Ascending aorta (tissue), 2 donors: Measurements from ENCODE around the gene ZNF423. TPM values are rescaled to one million over a fixed set of nuclear protein-coding genes. Genes with fewer than 3 reads are reported as not detected.
A peak's percentile ranks its signal among the peaks of the same experiment; 100 is the strongest.

Experiments
- DNase-seq, 2 donors: peaks; one replicate each; pipeline ENCODE4 v3.0.0-alpha.2; 2019; ENCODE audit warnings: low spot score in 2 of 2
- H3K27ac ChIP-seq, 2 donors: fragments of 200-600 bp; sonication (generic); one replicate each; pipeline ENCODE4 v1.5.1; 2016 to 2017; ENCODE audit warnings: mild to moderate bottlenecking in 1 of 2
- H3K27me3 ChIP-seq: fragments of 200-600 bp; sonication (generic); one replicate; pipeline ENCODE4 v1.5.1; 2017
- H3K36me3 ChIP-seq, 2 donors: fragments of 200-600 bp; sonication (generic); one replicate each; pipeline ENCODE4 v1.5.1; 2016
- H3K4me1 ChIP-seq, 2 donors: fragments of 200-600 bp; sonication (generic); one replicate each; pipeline ENCODE4 v1.5.1; 2016 to 2017; ENCODE audit warnings: mild to moderate bottlenecking in 1 of 2
- H3K4me3 ChIP-seq, 2 donors: fragments of 200-600 bp; sonication (generic); one replicate each; pipeline ENCODE4 v1.5.1; 2016 to 2017; ENCODE audit warnings: mild to moderate bottlenecking in 1 of 2
- H3K9me3 ChIP-seq, 2 donors: fragments of 200-600 bp; sonication (generic); one replicate each; pipeline ENCODE4 v1.5.1; 2016
- intact Hi-C: fragments of 100-400 bp; cut with DNase I; formaldehyde crosslinking; loops from one replicate; pipeline ENCODE4 v1.15.1; 2023
- total RNA-seq: library from RNA; depleted of rRNA; stranded (reverse); fragments of >200 nt; gene quantifications from one replicate; pipeline ENCODE4 v1.1.0, GENCODE V29; 2016
- TF ChIP-seq, protein P1 (sequence below), 3 experiments: fragments of 200-600 bp in 2 of 3; fragments of 450-650 bp in 1 of 3; sonication (generic) in 2 of 3; IDR thresholded peaks; one replicate each; pipeline ENCODE4 v1.5.1; 2016 to 2019; ENCODE audit warnings: antibody characterized with exemption in 3 of 3, mild to moderate bottlenecking in 1 of 3, moderate library complexity in 1 of 3

The ZNF423 gene
- total RNA-seq, 1 donor from 2014 or later, result 42.9 TPM

- Histone ChIP-seq H3K27me3 (no peaks in the 10 kb centered on the region), H3K27ac (no peak overlapping the region), H3K4me3 (no peak overlapping the region), H3K9me3 (no peaks in the 10 kb centered on the region), H3K36me3 (no peaks in the 10 kb centered on the region), H3K4me1 (peaks cover 7 to 24% of the 10 kb centered on the region in 2 donors)
- peak in 1 of 2 donors; percentile 50 for DNase-seq
- TF ChIP-seq, protein P1, sequence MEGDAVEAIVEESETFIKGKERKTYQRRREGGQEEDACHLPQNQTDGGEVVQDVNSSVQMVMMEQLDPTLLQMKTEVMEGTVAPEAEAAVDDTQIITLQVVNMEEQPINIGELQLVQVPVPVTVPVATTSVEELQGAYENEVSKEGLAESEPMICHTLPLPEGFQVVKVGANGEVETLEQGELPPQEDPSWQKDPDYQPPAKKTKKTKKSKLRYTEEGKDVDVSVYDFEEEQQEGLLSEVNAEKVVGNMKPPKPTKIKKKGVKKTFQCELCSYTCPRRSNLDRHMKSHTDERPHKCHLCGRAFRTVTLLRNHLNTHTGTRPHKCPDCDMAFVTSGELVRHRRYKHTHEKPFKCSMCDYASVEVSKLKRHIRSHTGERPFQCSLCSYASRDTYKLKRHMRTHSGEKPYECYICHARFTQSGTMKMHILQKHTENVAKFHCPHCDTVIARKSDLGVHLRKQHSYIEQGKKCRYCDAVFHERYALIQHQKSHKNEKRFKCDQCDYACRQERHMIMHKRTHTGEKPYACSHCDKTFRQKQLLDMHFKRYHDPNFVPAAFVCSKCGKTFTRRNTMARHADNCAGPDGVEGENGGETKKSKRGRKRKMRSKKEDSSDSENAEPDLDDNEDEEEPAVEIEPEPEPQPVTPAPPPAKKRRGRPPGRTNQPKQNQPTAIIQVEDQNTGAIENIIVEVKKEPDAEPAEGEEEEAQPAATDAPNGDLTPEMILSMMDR (IDR thresholded peaks at IDR 0.05), result no peak
- intact Hi-C loops, result no loop called here
Measured at GRCh38 chr16:49623501-49624266, 232.2 kb downstream of the ZNF423 start.

DNA sequence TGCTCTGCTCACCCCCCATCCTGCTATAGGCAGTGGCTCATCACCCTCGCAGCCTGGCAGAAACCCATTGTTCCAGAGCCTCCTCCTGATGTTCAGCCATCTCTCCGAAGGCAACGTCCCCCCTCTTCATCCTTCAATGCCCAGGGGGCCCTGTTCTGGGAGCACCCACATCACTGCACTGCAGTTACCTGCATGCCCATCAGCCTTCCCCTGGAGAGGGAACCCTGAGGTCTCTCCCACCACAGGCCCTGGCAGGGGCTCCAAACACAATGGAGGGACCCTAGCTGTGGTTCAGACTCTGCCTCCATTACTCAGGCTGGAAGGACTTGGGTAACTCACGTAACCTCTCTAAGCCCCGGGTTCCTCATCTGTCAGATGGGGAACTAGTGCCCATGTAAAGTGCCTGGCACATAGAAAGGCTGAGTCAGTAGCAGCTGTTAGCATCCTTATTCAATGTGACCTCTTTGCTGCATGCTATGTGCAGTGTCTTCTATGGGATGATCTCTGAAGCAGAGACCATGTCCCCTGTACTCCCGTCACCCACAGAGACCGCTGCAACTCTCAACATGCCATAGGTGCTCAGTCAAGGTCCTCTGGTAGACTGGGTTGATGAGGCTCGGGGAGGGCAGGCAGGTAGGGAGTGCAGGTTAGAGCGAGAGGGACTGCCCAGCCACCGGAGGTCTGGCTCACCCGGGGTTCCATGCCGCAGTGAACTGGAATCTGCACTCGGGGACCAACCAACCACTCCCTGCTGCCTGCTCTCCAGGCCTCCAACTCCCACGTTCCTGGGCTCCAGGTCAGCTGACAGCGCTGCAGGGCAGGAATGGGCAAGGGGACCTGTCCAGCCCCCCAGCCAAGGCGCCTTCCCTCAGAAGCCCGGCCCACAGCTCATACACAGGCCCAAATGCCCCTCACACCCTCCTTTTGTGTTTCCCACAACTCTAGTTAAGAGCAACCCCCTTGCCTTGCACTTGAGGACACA, 233.2 kb downstream of the ZNF423 start:
- intact Hi-C loops, result no loop called here
- no peaks in the 10 kb centered on the region for H3K9me3 ChIP-seq
- H3K36me3 ChIP-seq, result no peaks in the 10 kb centered on the region
- TF ChIP-seq, protein P1 (IDR thresholded peaks at IDR 0.05), result no peak
- peak overlapping the region in 1 of 2 donors; percentile 89 for H3K27ac ChIP-seq
- no peaks in the 10 kb centered on the region for H3K27me3 ChIP-seq
- H3K4me3 ChIP-seq, result no peak overlapping the region
- DNase-seq, result peak in 1 of 2 donors; percentile 46
- H3K4me1 ChIP-seq, result peaks cover 7 to 26% of the 10 kb centered on the region in 2 donors

DNA sequence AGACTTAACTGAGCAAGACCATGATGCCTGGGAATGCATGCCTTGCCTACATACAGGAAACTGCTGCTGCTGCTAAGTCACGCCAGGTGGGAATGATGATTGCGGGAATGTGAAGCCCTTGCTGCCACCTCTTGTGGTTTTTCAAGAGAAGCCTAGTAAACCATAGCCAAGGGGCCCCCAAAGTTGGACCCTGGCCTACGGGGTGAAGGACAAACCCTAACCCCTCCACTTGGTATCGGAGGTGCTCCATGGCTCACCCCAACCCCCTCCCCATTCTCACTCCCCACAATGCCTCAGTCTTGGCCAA, 233.9 kb downstream of the ZNF423 start:
- Histone ChIP-seq H3K4me1 (peaks cover 7 to 26% of the 10 kb centered on the region in 2 donors), H3K36me3 (no peaks in the 10 kb centered on the region), H3K27ac (peak overlapping the region; percentile 81 to 89), H3K9me3 (no peaks in the 10 kb centered on the region), H3K4me3 (no peak overlapping the region), H3K27me3 (no peaks in the 10 kb centered on the region)
- TF ChIP-seq, protein P1 (IDR thresholded peaks at IDR 0.05), result no peak
- intact Hi-C loops, result no loop called here
- peak in 1 of 2 donors; percentile 56 for DNase-seq

GRCh38 chr16:49621241-49622083, 234.4 kb downstream of the ZNF423 start:
- intact Hi-C loops, result loop anchor here (2.0 kb wide), 2 partner anchors 19 to 79 kb away; no protein-coding TSS in a partner anchor
- peak in 1 of 2 donors; percentile 60 for DNase-seq
- peak overlapping the region; percentile 81 to 89 for H3K27ac ChIP-seq

More at GRCh38 chr16:49621241-49622083, 234.4 kb downstream of the ZNF423 start:
- TF ChIP-seq, protein P1 (IDR thresholded peaks at IDR 0.05), result no peak
- no peaks in the 10 kb centered on the region for H3K36me3 ChIP-seq
- no peak overlapping the region for H3K4me3 ChIP-seq
- H3K4me1 ChIP-seq, result peaks cover 7 to 26% of the 10 kb centered on the region in 2 donors
- H3K9me3 ChIP-seq, result no peaks in the 10 kb centered on the region
- H3K27me3 ChIP-seq, result no peaks in the 10 kb centered on the region
